Measurements from ENCODE around the gene GRB10.

DNA sequence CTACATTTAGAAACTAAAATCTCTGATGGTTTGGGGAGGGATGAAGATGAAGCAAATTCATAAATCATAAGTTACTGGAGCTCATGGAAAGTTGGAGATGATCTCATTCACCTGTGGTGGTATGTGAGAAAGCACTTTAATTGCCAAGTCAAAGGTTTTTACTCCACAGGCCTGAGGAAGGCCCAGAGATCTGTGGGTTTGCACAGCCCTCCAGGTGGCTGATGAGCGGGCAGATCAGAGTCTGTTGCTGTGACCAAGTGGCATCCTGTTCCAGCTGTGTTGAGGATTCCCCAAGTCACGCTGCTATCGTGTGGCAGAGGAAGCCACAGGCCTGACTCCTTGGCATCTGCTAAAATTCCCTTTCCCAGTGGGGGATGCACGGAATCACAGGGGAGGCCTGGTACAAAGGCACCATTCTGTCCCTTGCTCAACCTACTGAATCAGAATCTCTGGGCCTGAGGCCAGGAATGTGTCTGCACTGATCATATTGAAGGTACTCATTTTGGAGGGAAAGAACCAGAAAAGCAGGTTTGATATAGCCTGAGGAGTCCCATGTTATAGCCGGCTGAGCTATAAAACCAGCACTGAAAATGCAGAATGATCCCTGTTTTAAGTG, 197.8 kb downstream of the GRB10 start:
- TF ChIP-seq CTCF (IDR thresholded peaks at IDR 0.05), result no peak
- TF ChIP-seq EP300 (IDR thresholded peaks at IDR 0.05), result no peak
- no peak for TF ChIP-seq POLR2A (IDR thresholded peaks at IDR 0.05)
- TF ChIP-seq POLR2AphosphoS5 (IDR thresholded peaks at IDR 0.05), result no peak

Data from gastroesophageal sphincter (tissue), 3 donors.